Mesenchymal stem cell (in vitro differentiated cells and primary cell): ENCODE results near the gene PFN2.
A peak's percentile ranks its signal among the peaks of the same experiment; 100 is the strongest.

Experiments used
- DNase-seq: peaks from one replicate; pipeline ENCODE4 v3.0.0-alpha.2; 2013
- H2AFZ ChIP-seq: one replicate; pipeline ENCODE4 v1.6.1; 2013; ENCODE audit warnings: low read depth, mild to moderate bottlenecking, control low read depth, inconsistent platforms, low read length, moderate library complexity
- H2AK5ac ChIP-seq: 2 replicates; pipeline ENCODE4 v1.6.1; 2013; ENCODE audit warnings: low read length, moderate library complexity, mild to moderate bottlenecking, inconsistent platforms; ENCODE audit not compliant: severe bottlenecking
- H2BK120ac ChIP-seq: one replicate; pipeline ENCODE4 v1.6.1; 2013; ENCODE audit warnings: low read depth, mild to moderate bottlenecking, inconsistent platforms, low read length, moderate library complexity
- H2BK12ac ChIP-seq, 2 experiments: one replicate each; pipeline ENCODE4 v1.6.1; 2013; ENCODE audit warnings: inconsistent platforms in 2 of 2, low read length in 2 of 2, mild to moderate bottlenecking in 2 of 2, moderate library complexity in 2 of 2, control low read depth in 1 of 2
- H2BK15ac ChIP-seq: one replicate; pipeline ENCODE4 v1.6.1; 2013; ENCODE audit warnings: mild to moderate bottlenecking, low read depth, inconsistent platforms; ENCODE audit not compliant: poor library complexity, severe bottlenecking
- H2BK5ac ChIP-seq: 2 replicates; pipeline ENCODE4 v1.6.1; 2013; ENCODE audit warnings: low read depth, mild to moderate bottlenecking, low read length, control low read depth, inconsistent platforms; ENCODE audit not compliant: poor library complexity, severe bottlenecking
- H3K14ac ChIP-seq, 2 experiments: one replicate each; pipeline ENCODE4 v1.6.1; 2013; ENCODE audit warnings: inconsistent platforms in 2 of 2, low read length in 2 of 2, control low read depth in 1 of 2, mild to moderate bottlenecking in 1 of 2, moderate library complexity in 1 of 2
- H3K18ac ChIP-seq, 2 experiments: one replicate each; pipeline ENCODE4 v1.6.1; 2013; ENCODE audit warnings: inconsistent platforms in 2 of 2, low read length in 2 of 2, control low read depth in 1 of 2, low read depth in 1 of 2, mild to moderate bottlenecking in 1 of 2
- H3K23ac ChIP-seq, 2 experiments: one replicate each; pipeline ENCODE4 v1.6.1; 2013; ENCODE audit warnings: inconsistent platforms in 2 of 2, low read length in 2 of 2, mild to moderate bottlenecking in 2 of 2, moderate library complexity in 2 of 2, control low read depth in 1 of 2
- H3K27ac ChIP-seq: 2 replicates; pipeline ENCODE4 v1.5.1; 2013; ENCODE audit warnings: mild to moderate bottlenecking, moderate library complexity, low read length, control low read depth, inconsistent platforms; ENCODE audit not compliant: poor library complexity, severe bottlenecking
- H3K27me3 ChIP-seq, 2 experiments: 2 replicates each; pipeline versions ENCODE4 v1.6.1 to v1.7.0; 2013; ENCODE audit warnings: low read length in 2 of 2, mild to moderate bottlenecking in 2 of 2, moderate library complexity in 2 of 2, control low read depth in 1 of 2, inconsistent platforms in 1 of 2; ENCODE audit not compliant: control insufficient read depth in 1 of 2, insufficient read depth in 1 of 2
- H3K36me3 ChIP-seq, 2 experiments: 2 replicates each; pipeline versions ENCODE4 v1.6.1 to v1.7.0; 2013; ENCODE audit warnings: low read length in 2 of 2, control low read depth in 1 of 2, inconsistent platforms in 1 of 2, low read depth in 1 of 2, mild to moderate bottlenecking in 1 of 2; ENCODE audit not compliant: insufficient read depth in 2 of 2, control insufficient read depth in 1 of 2
- H3K4ac ChIP-seq, 2 experiments: one replicate each; pipeline ENCODE4 v1.6.1; 2013; ENCODE audit warnings: inconsistent platforms in 2 of 2, low read length in 2 of 2, mild to moderate bottlenecking in 2 of 2, moderate library complexity in 2 of 2, control low read depth in 1 of 2, low read depth in 1 of 2
- H3K4me1 ChIP-seq: 2 replicates; pipeline ENCODE4 v1.6.1; 2013; ENCODE audit warnings: low read depth, low read length, control low read depth; ENCODE audit not compliant: control insufficient read depth, insufficient read depth
- H3K4me2 ChIP-seq: 2 replicates; pipeline ENCODE4 v1.6.1; 2013; ENCODE audit warnings: low read length, mild to moderate bottlenecking, inconsistent platforms; ENCODE audit not compliant: poor library complexity, severe bottlenecking
- H3K4me3 ChIP-seq, 2 experiments: 2 replicates each; pipeline versions ENCODE4 v1.5.1 to v1.7.0; 2013; ENCODE audit warnings: low read length in 2 of 2, mild to moderate bottlenecking in 2 of 2, control low read depth in 1 of 2, low read depth in 1 of 2; ENCODE audit not compliant: insufficient read depth in 1 of 2
- H3K79me1 ChIP-seq: replicated peaks from 2 replicates; pipeline ENCODE4 v1.6.1; 2013; ENCODE audit warnings: mild to moderate bottlenecking, control low read depth, low read length, inconsistent platforms; ENCODE audit not compliant: poor library complexity, severe bottlenecking
- H3K9ac ChIP-seq: 2 replicates; pipeline ENCODE4 v1.7.0; 2013; ENCODE audit warnings: mild to moderate bottlenecking, low read length, moderate library complexity
- H3K9me3 ChIP-seq: 2 replicates; pipeline ENCODE4 v1.7.0; 2013; ENCODE audit warnings: mild to moderate bottlenecking, low read length; ENCODE audit not compliant: control insufficient read depth
- H4K8ac ChIP-seq: one replicate; pipeline ENCODE4 v1.6.1; 2013; ENCODE audit warnings: inconsistent platforms, mild to moderate bottlenecking, low read length, moderate library complexity
- H4K91ac ChIP-seq: one replicate; pipeline ENCODE4 v1.6.1; 2013; ENCODE audit warnings: mild to moderate bottlenecking, low read length, inconsistent platforms
- WGBS: methylation state at CpG from one replicate; pipeline ENCODE4 v1.1.7; 2013; ENCODE audit warnings: mixed read lengths; 5-methylcytosine and 5-hydroxymethylcytosine counted together

PFN2 gene

DNA sequence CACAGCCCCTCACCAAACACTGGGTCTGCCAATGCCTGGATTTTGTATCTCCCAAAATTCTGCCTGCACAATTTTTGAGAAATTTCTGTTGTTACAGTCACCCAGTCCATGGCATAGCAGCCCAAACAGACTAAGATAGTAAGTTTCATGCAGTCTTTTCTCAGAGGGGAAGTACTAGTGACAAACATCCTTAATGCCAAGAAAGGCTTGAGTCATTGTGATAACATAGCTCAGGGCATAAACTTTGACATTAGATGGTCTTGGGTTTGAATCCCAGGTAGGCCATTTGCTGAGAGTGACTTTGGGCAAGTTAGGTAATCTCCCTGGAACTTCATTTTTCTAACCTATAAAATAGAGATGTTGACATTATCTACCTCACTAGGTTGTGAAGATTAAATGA, 36.1 kb upstream of the PFN2 start:
- H3K4me3 ChIP-seq = no peak overlapping the region
- H3K9ac ChIP-seq = no peak overlapping the region
- no peak overlapping the region for H4K8ac ChIP-seq
- no peak overlapping the region for H3K4me2 ChIP-seq
- H3K9me3 ChIP-seq = no peaks in the 10 kb centered on the region
- H3K79me1 ChIP-seq = no peaks in the 10 kb centered on the region
- DNase-seq = no peak
- no peak overlapping the region for H2AFZ ChIP-seq
- no peak overlapping the region for H4K91ac ChIP-seq
- H3K27ac ChIP-seq = no peak overlapping the region
- no peak overlapping the region for H2BK120ac ChIP-seq
- no peaks in the 10 kb centered on the region for H3K36me3 ChIP-seq
- H3K4ac ChIP-seq = no peak overlapping the region
- H3K23ac ChIP-seq = no peak overlapping the region
- no peak overlapping the region for H2BK5ac ChIP-seq
- H3K18ac ChIP-seq = no peak overlapping the region
- H2BK15ac ChIP-seq = no peak overlapping the region
- H2AK5ac ChIP-seq = no peak overlapping the region
- H3K4me1 ChIP-seq = peaks cover 1% of the 10 kb centered on the region
- H3K27me3 ChIP-seq = no peaks in the 10 kb centered on the region
- H3K14ac ChIP-seq = no peak overlapping the region
- no peak overlapping the region for H2BK12ac ChIP-seq

DNA sequence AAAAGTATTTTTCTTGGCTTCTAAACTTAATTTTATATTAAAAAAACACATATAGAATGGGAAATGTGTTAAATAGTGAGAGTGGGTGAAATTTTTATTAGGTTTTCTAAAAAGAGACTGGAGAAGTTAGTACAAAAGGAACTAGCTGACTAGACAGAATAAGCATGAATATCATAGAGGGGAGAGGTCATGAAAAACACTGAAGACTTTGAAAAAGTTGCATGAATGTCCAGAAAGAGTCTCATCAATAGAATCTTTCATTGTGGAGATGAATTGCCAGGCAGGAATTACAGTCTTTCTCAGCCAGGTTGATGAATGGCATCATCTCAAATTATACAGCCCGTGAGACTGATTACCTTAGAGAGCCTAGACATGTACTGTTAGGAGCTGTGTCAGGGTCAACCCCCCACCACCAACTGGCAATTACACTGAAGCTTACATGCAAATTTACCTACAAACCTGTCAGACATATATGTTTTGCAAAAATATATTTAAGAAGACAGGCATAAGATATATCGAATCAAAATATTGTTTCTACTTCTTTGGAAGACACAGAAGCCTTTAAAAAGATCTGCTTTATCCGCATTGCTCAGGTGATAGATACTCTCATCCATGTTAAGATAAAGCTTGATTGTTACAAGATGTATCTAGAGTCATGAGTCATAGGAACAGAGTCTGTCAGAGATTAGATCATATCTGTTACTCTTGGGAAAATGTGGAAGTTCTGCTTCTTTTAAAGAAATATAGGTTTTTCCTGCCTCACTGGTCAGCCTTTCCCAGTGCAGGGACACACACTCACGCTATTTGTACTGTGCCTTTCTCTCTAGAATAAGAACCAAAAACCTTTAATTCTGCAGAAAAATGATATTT, 34.8 kb upstream of the PFN2 start:
- no peak overlapping the region for H3K23ac ChIP-seq
- no peak overlapping the region for H3K18ac ChIP-seq
- no peak overlapping the region for H4K91ac ChIP-seq
- no peaks in the 10 kb centered on the region for H3K9me3 ChIP-seq
- no peaks in the 10 kb centered on the region for H3K36me3 ChIP-seq
- peak overlapping the region; percentile 64 for H3K27ac ChIP-seq
- no peak overlapping the region for H2AK5ac ChIP-seq
- no peak overlapping the region for H2BK120ac ChIP-seq
- no peak overlapping the region for H3K4ac ChIP-seq
- peak; percentile 57 for DNase-seq
- H3K27me3 ChIP-seq = no peaks in the 10 kb centered on the region
- no peak overlapping the region for H2BK5ac ChIP-seq
- H3K4me3 ChIP-seq = no peak overlapping the region
- H4K8ac ChIP-seq = no peak overlapping the region
- no peak overlapping the region for H2AFZ ChIP-seq
- WGBS = 88% methylated on average over 1 of the region's 4 CpGs
- peaks cover 1% of the 10 kb centered on the region for H3K4me1 ChIP-seq
- H2BK15ac ChIP-seq = no peak overlapping the region
- H3K9ac ChIP-seq = peak overlapping the region; percentile 0
- no peak overlapping the region for H2BK12ac ChIP-seq
- H3K14ac ChIP-seq = no peak overlapping the region
- no peak overlapping the region for H3K4me2 ChIP-seq
- no peaks in the 10 kb centered on the region for H3K79me1 ChIP-seq

DNA sequence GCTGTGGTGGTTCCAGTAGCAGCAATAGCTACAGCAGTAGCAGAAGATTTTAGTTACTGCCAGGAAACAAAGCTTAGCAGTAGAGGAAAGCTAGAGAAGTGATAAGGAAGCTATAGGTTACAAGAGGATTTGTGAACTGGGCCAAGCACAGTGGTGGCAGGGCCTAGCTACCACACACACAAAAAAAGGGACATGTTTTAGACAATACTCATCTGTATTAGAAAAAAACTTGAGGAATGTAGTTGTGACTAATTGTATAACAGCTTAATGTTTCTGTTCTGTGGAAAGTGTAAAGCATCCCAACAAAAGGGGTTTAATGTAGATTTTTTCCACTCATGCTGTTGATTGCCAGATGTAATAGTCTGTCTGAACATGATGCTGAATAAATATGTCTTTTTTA, 29.9 kb upstream of the PFN2 start:
- H3K4ac ChIP-seq = no peak overlapping the region
- no peak overlapping the region for H4K91ac ChIP-seq
- H3K4me2 ChIP-seq = no peak overlapping the region
- no peak for DNase-seq
- H2BK12ac ChIP-seq = no peak overlapping the region
- H3K14ac ChIP-seq = no peak overlapping the region
- no peak overlapping the region for H2AK5ac ChIP-seq
- H3K4me1 ChIP-seq = no peaks in the 10 kb centered on the region
- no peak overlapping the region for H3K27ac ChIP-seq
- no peak overlapping the region for H3K23ac ChIP-seq
- H2BK5ac ChIP-seq = no peak overlapping the region
- H2BK15ac ChIP-seq = no peak overlapping the region
- H3K9me3 ChIP-seq = peaks cover 5% of the 10 kb centered on the region
- H3K4me3 ChIP-seq = no peak overlapping the region
- no peak overlapping the region for H3K9ac ChIP-seq
- no peak overlapping the region for H3K18ac ChIP-seq
- no peak overlapping the region for H2BK120ac ChIP-seq
- H3K27me3 ChIP-seq = no peaks in the 10 kb centered on the region
- no peak overlapping the region for H4K8ac ChIP-seq
- no peaks in the 10 kb centered on the region for H3K79me1 ChIP-seq
- H3K36me3 ChIP-seq = no peaks in the 10 kb centered on the region
- no peak overlapping the region for H2AFZ ChIP-seq

DNA sequence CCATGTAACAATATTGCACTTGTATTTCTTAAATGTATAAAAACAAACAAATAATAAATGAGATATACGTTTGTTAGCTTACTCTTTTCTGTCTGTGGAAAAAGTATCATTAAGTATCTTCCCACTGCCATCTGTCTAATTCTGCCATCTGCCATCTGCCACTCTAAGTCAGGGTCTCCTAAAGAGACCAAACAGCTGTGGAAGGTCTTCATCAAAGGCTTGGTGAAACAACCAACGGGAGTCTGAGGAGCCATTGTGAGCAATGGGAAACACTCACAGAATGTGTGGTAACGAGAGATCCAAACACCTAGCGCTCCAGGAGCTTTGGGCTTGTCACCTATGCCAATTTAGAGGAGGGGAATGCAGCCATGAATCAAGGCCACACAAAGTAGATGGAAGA, 28.7 kb upstream of the PFN2 start:
- H3K18ac ChIP-seq = no peak overlapping the region
- no peak overlapping the region for H4K91ac ChIP-seq
- no peak overlapping the region for H3K4me2 ChIP-seq
- WGBS = 93% methylated on average over 3 of the region's 4 CpGs
- H3K23ac ChIP-seq = no peak overlapping the region
- no peaks in the 10 kb centered on the region for H3K79me1 ChIP-seq
- no peaks in the 10 kb centered on the region for H3K4me1 ChIP-seq
- no peak overlapping the region for H3K14ac ChIP-seq
- no peaks in the 10 kb centered on the region for H3K27me3 ChIP-seq
- no peak overlapping the region for H2AK5ac ChIP-seq
- no peak overlapping the region for H3K4me3 ChIP-seq
- no peak overlapping the region for H2BK15ac ChIP-seq
- DNase-seq = no peak
- no peak overlapping the region for H4K8ac ChIP-seq
- no peak overlapping the region for H2BK5ac ChIP-seq
- no peak overlapping the region for H3K4ac ChIP-seq
- H3K9ac ChIP-seq = no peak overlapping the region
- H3K27ac ChIP-seq = no peak overlapping the region
- no peak overlapping the region for H2BK12ac ChIP-seq
- peaks cover 18% of the 10 kb centered on the region for H3K9me3 ChIP-seq
- H2AFZ ChIP-seq = no peak overlapping the region
- no peak overlapping the region for H2BK120ac ChIP-seq
- no peaks in the 10 kb centered on the region for H3K36me3 ChIP-seq
